H1 (cell line): ENCODE data around the gene HAS3. TPM values are rescaled to one million over a fixed set of nuclear protein-coding genes. Genes with fewer than 3 reads are reported as not detected.

Source experiments
- CTCF ChIA-PET: fragments of 300-600 bp; sonication (Branson Sonifier 250); formaldehyde crosslinking; loops from one replicate; lab custom pipeline; 2021; ENCODE audit not compliant: partially characterized antibody; lab: Charles Lee
- POLR2A ChIA-PET: fragments of 300-600 bp; sonication (Branson Sonifier 250); formaldehyde crosslinking; loops from one replicate; lab custom pipeline; 2021; ENCODE audit warnings: inconsistent platforms; ENCODE audit not compliant: partially characterized antibody; lab: Charles Lee
- DNase-seq, 2 experiments: peaks; one replicate each; pipeline versions ENCODE4 v3.0.0 to v3.0.0-alpha.2; 2010 to 2022; ENCODE audit warnings: low spot score in 2 of 2, low read depth in 1 of 2, mixed read lengths in 1 of 2
- FAIRE-seq: peaks from 2 replicates; lab custom pipeline; 2011; peaks lifted over from hg19 to GRCh38; lab: Jason Lieb, UNC
- H2AFZ ChIP-seq: 2 replicates; pipeline ENCODE4 v1.8.1; 2012; ENCODE audit warnings: low read length, inconsistent platforms
- H2AK5ac ChIP-seq: 2 replicates; pipeline ENCODE4 v1.6.1; 2013; ENCODE audit warnings: low read depth, low read length
- H2BK120ac ChIP-seq: replicated peaks from 2 replicates; pipeline ENCODE3; 2013; ENCODE audit warnings: low read depth, low read length, inconsistent platforms
- H2BK12ac ChIP-seq: 2 replicates; pipeline ENCODE4 v1.6.1; 2013; ENCODE audit warnings: low read depth, low read length
- H2BK15ac ChIP-seq: 2 replicates; pipeline ENCODE4 v1.6.1; 2013; ENCODE audit warnings: low read length
- H2BK20ac ChIP-seq: 2 replicates; pipeline ENCODE4 v1.6.1; 2013; ENCODE audit warnings: low read length
- H2BK5ac ChIP-seq: 2 replicates; pipeline ENCODE4 v1.6.1; 2013; ENCODE audit warnings: low read depth, low read length
- H3K14ac ChIP-seq: 2 replicates; pipeline ENCODE4 v1.6.1; 2013; ENCODE audit warnings: inconsistent platforms; ENCODE audit not compliant: insufficient read length
- H3K18ac ChIP-seq: 2 replicates; pipeline ENCODE4 v1.6.1; 2013; ENCODE audit warnings: low read length; ENCODE audit errors: extremely low read depth
- H3K23ac ChIP-seq: 2 replicates; pipeline ENCODE4 v1.6.1; 2013; ENCODE audit warnings: inconsistent platforms; ENCODE audit not compliant: insufficient read length
- H3K23me2 ChIP-seq: 2 replicates; pipeline ENCODE4 v1.6.1; 2013; ENCODE audit warnings: low read depth, low read length
- H3K27ac ChIP-seq: 2 replicates; pipeline ENCODE4 v1.6.1; 2011; ENCODE audit warnings: low read depth, low read length, inconsistent platforms
- H3K27me3 ChIP-seq, 4 experiments: replicated peaks in 1 of 4; 1 replicate in 1 of 4; 2 replicates in 3 of 4; pipeline versions ENCODE4 v1.6.1 to v1.8.1; 2011 to 2013; ENCODE audit warnings: low read length in 3 of 4, mild to moderate bottlenecking in 3 of 4, inconsistent platforms in 2 of 4, mixed read lengths in 2 of 4, moderate library complexity in 1 of 4; ENCODE audit not compliant: control insufficient read depth in 3 of 4, insufficient read depth in 3 of 4; ENCODE audit errors: extremely low read depth in 1 of 4
- H3K36me3 ChIP-seq, 4 experiments: 2 replicates each; pipeline versions ENCODE4 v1.6.1 to v1.8.1; 2011 to 2013; ENCODE audit warnings: mild to moderate bottlenecking in 4 of 4, low read length in 3 of 4, moderate library complexity in 2 of 4, control low read depth in 1 of 4, inconsistent platforms in 1 of 4; ENCODE audit not compliant: insufficient read depth in 4 of 4, control insufficient read depth in 2 of 4
- H3K4ac ChIP-seq: replicated peaks from 2 replicates; pipeline ENCODE3; 2013; ENCODE audit warnings: low read length, low read depth, mixed read lengths, inconsistent platforms; ENCODE audit not compliant: insufficient read length
- H3K4me1 ChIP-seq, 4 experiments: replicated peaks in 1 of 4; 1 replicate in 1 of 4; 2 replicates in 3 of 4; pipeline versions ENCODE4 v1.6.1 to v1.8.1; 2011 to 2013; ENCODE audit warnings: low read length in 3 of 4, inconsistent platforms in 2 of 4, mixed read lengths in 1 of 4; ENCODE audit not compliant: insufficient read depth in 4 of 4, control insufficient read depth in 3 of 4
- H3K4me2 ChIP-seq, 2 experiments: 2 replicates each; pipeline versions ENCODE4 v1.6.1 to v1.8.1; 2011 to 2013; ENCODE audit warnings: low read depth in 2 of 2, low read length in 2 of 2, control low read depth in 1 of 2, inconsistent platforms in 1 of 2, mild to moderate bottlenecking in 1 of 2; ENCODE audit not compliant: insufficient read depth in 1 of 2
- H3K4me3 ChIP-seq, 4 experiments: fragments of 200-600, 300-600 bp in 1 of 4; sonication (generic), shearing (Covaris generic), sonication (Bioruptor Twin) in 1 of 4; 2 replicates each; pipeline versions ENCODE4 v1.5.1 to v1.8.1; 2011 to 2016; ENCODE audit warnings: low read length in 4 of 4, low read depth in 3 of 4, control low read depth in 2 of 4, inconsistent platforms in 2 of 4, mild to moderate bottlenecking in 2 of 4, mixed read lengths in 1 of 4, moderate library complexity in 1 of 4; ENCODE audit not compliant: insufficient read depth in 2 of 4; ENCODE audit errors: extremely low read depth in 1 of 4
- H3K56ac ChIP-seq: replicated peaks from 2 replicates; pipeline ENCODE3; 2013; ENCODE audit warnings: low read depth, mild to moderate bottlenecking, mixed read lengths, low read length, inconsistent platforms; ENCODE audit not compliant: insufficient read length
- H3K79me1 ChIP-seq: 2 replicates; pipeline ENCODE4 v1.6.1; 2013; ENCODE audit warnings: low read depth, low read length, control low read depth
- H3K79me2 ChIP-seq, 2 experiments: 2 replicates each; pipeline versions ENCODE4 v1.6.1 to v1.8.1; 2012 to 2013; ENCODE audit warnings: low read length in 2 of 2, mild to moderate bottlenecking in 2 of 2, inconsistent platforms in 1 of 2; ENCODE audit not compliant: insufficient read depth in 2 of 2, control insufficient read depth in 1 of 2
- H3K9ac ChIP-seq, 4 experiments: replicated peaks in 1 of 4; 1 replicate in 1 of 4; 2 replicates in 3 of 4; pipeline versions ENCODE4 v1.6.1 to v1.8.1; 2011 to 2013; ENCODE audit warnings: low read depth in 3 of 4, low read length in 3 of 4, control low read depth in 2 of 4, mild to moderate bottlenecking in 2 of 4, moderate library complexity in 2 of 4, inconsistent platforms in 1 of 4; ENCODE audit errors: extremely low read depth in 1 of 4
- H3K9me3 ChIP-seq, 2 experiments: 2 replicates each; pipeline versions ENCODE4 v1.6.1 to v1.8.1; 2012 to 2013; ENCODE audit warnings: mild to moderate bottlenecking in 2 of 2, moderate library complexity in 2 of 2, control low read depth in 1 of 2, inconsistent platforms in 1 of 2, low read depth in 1 of 2, low read length in 1 of 2, mixed read lengths in 1 of 2; ENCODE audit not compliant: insufficient read depth in 2 of 2
- H4K20me1 ChIP-seq, 2 experiments: replicated peaks in 1 of 2; 2 replicates each; pipeline versions ENCODE3 to v1.8.1; 2011 to 2013; ENCODE audit warnings: inconsistent platforms in 2 of 2, low read length in 2 of 2, mild to moderate bottlenecking in 1 of 2; ENCODE audit not compliant: insufficient read depth in 2 of 2, control insufficient read depth in 1 of 2
- H4K5ac ChIP-seq: 2 replicates; pipeline ENCODE4 v1.6.1; 2013; ENCODE audit warnings: low read length, low read depth, mixed read lengths, inconsistent platforms; ENCODE audit not compliant: insufficient read length
- H4K8ac ChIP-seq: 2 replicates; pipeline ENCODE4 v1.8.0; 2013; ENCODE audit warnings: mild to moderate bottlenecking, moderate library complexity, low read length, inconsistent platforms; ENCODE audit not compliant: insufficient read depth; ENCODE audit errors: extremely low read depth
- H4K91ac ChIP-seq: replicated peaks from 2 replicates; pipeline ENCODE3; 2013; ENCODE audit warnings: low read length, mixed read lengths, inconsistent platforms; ENCODE audit not compliant: insufficient read length
- NANOG ChIP-seq: IDR thresholded peaks from 2 replicates; pipeline ENCODE4 v1.6.1; 2011; ENCODE audit warnings: low read length, low read depth, mild to moderate bottlenecking, inconsistent platforms; ENCODE audit not compliant: insufficient read depth, poor library complexity, severe bottlenecking
- RAD21 ChIP-seq, 2 experiments: IDR thresholded peaks in 1 of 2; conservative IDR thresholded peaks in 1 of 2; 2 replicates each; pipeline ENCODE4 v1.6.1; 2011; ENCODE audit warnings: low read depth in 2 of 2, low read length in 2 of 2, improper control_type of control experiment in 1 of 2, inconsistent platforms in 1 of 2, mild to moderate bottlenecking in 1 of 2, moderate library complexity in 1 of 2
- YY1 ChIP-seq: IDR thresholded peaks from 2 replicates; pipeline ENCODE4 v1.6.1; 2011; ENCODE audit warnings: low read depth, mild to moderate bottlenecking, low read length
- whole genome bisulfite sequencing, 2 experiments: shearing (Covaris generic) in 1 of 2; methylation state at CpG; one replicate each; pipeline versions ENCODE4 v1.1.6 to v1.1.7; 2013 to 2015; ENCODE audit warnings: low lambda C conversion rate in 2 of 2, mixed read lengths in 2 of 2, inconsistent platforms in 1 of 2, low coverage in 1 of 2, missing lambda C conversion rate in 1 of 2; ENCODE audit not compliant: insufficient replicate concordance in 2 of 2, insufficient coverage in 1 of 2, insufficient read length in 1 of 2; ENCODE audit errors: extremely low coverage in 1 of 2, missing lambda C conversion rate in 1 of 2; 5-methylcytosine and 5-hydroxymethylcytosine counted together
- polyA plus RNA-seq, 7 experiments: library from polyadenylated mRNA; depleted of rRNA in 3 of 7; stranded (reverse) in 5 of 7; unstranded in 2 of 7; fragments of >200 nt in 5 of 7; fragments of 200-250 nt in 2 of 7; gene quantifications; 1 replicate in 5 of 7; 2 replicates in 1 of 7; 4 replicates in 1 of 7; pipeline versions ENCODE4 v1.2.1 to v1.2.3, GENCODE V29; 2011 to 2013; ENCODE audit warnings: missing spikeins in 2 of 7, mixed read lengths in 2 of 7
- total RNA-seq: library from RNA; stranded (reverse); fragmentation: NEBNext Ultra II Directional; extraction: Animal tissue kit (Norgen Biotek cat#: 25700); gene quantifications from 2 replicates; pipeline ENCODE4 v1.2.1, GENCODE V29; 2021
- TF ChIP-seq, protein P1 (sequence below), 3 experiments: IDR thresholded peaks; 1 replicate in 2 of 3; 2 replicates in 1 of 3; pipeline versions ENCODE4 v1.5.1 to v1.6.1; 2011; ENCODE audit warnings: low read length in 3 of 3, mild to moderate bottlenecking in 3 of 3, inconsistent platforms in 2 of 3, low read depth in 1 of 3, moderate library complexity in 1 of 3; ENCODE audit not compliant: insufficient read depth in 1 of 3; ENCODE audit errors: control extremely low read depth in 1 of 3

The HAS3 gene
- total and polyA plus RNA-seq, 2 of the 8 experiments (the other 6 are each of a cell fraction or from before 2014, with no cell fraction given) = 32.1 to 69.6 TPM

- Histone ChIP-seq H3K23ac (no peak overlapping the region), H3K36me3 (no peaks in the 10 kb centered on the region), H3K56ac (no peak overlapping the region), H2BK15ac (peak overlapping the region; percentile 94; the same call in 1 of the 2 replicates), H4K8ac (no peak overlapping the region), H3K4ac (peak overlapping the region; percentile 46), H4K5ac (peak overlapping the region; percentile 6), H3K79me2 (no peaks in the 10 kb centered on the region), H3K27me3 (no peaks in the 10 kb centered on the region), H3K9me3 (no peaks in the 10 kb centered on the region), H3K23me2 (no peaks in the 10 kb centered on the region), H4K20me1 (no peaks in the 10 kb centered on the region), H2BK120ac (peak overlapping the region; percentile 55), H3K4me1 (peaks cover 0 to 8% (median 3%) of the 10 kb centered on the region in 4 experiments; a peak in 5 of 7 replicates), H2AK5ac (peak overlapping the region; percentile 89; the same call in 1 of the 2 replicates), H2AFZ (no peak overlapping the region), H4K91ac (peak overlapping the region; percentile 70), H2BK12ac (peak overlapping the region; percentile 99; the same call in 1 of the 2 replicates), H3K27ac (no peak overlapping the region), H3K14ac (no peak overlapping the region), H3K9ac (no peak overlapping the region), H3K4me2 (no peak overlapping the region), H3K4me3 (no peak overlapping the region), H3K18ac (peak overlapping the region; percentile 55; the same call in 1 of the 2 replicates), H3K79me1 (no peaks in the 10 kb centered on the region), H2BK5ac (peak overlapping the region; percentile 67; the same call in 1 of the 2 replicates), H2BK20ac (peak overlapping the region; percentile 93)
- CTCF ChIA-PET = interaction anchor here (0.5 to 2.5 kb wide), 13 partner anchors 9 to 565 kb away, joined by 3 to 9 read pairs (median 4); partner anchors contain the start of gene HAS3
- TF ChIP-seq, protein P1, sequence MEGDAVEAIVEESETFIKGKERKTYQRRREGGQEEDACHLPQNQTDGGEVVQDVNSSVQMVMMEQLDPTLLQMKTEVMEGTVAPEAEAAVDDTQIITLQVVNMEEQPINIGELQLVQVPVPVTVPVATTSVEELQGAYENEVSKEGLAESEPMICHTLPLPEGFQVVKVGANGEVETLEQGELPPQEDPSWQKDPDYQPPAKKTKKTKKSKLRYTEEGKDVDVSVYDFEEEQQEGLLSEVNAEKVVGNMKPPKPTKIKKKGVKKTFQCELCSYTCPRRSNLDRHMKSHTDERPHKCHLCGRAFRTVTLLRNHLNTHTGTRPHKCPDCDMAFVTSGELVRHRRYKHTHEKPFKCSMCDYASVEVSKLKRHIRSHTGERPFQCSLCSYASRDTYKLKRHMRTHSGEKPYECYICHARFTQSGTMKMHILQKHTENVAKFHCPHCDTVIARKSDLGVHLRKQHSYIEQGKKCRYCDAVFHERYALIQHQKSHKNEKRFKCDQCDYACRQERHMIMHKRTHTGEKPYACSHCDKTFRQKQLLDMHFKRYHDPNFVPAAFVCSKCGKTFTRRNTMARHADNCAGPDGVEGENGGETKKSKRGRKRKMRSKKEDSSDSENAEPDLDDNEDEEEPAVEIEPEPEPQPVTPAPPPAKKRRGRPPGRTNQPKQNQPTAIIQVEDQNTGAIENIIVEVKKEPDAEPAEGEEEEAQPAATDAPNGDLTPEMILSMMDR (IDR thresholded peaks at IDR 0.05; ENCODE audit: control extremely low read depth in 1 of 3, insufficient read depth in 1 of 3, low read depth in 1 of 3, low read length in 3 of 3) = peak; percentile 70 to 77 (median 74)
- TF ChIP-seq RAD21 (IDR thresholded peaks at IDR 0.05 in 1 of 2, conservative IDR thresholded peaks at IDR 0.05 in 1 of 2; ENCODE audit: low read depth in 2 of 2, low read length in 2 of 2) (peak; percentile 54 to 73), NANOG (no peak), YY1 (peak; percentile 71; the same call in 1 of the 2 replicates)
- DNase-seq = no peak
- no peak for FAIRE-seq
- 97% methylated on average over 14 of the region's 16 CpGs; no CpG with 5 or more reads in 1 of the 2 experiments for WGBS, 2 experiments
- POLR2A ChIA-PET = interaction anchor here (1.1 to 3.6 kb wide), 3 partner anchors 11 to 49 kb away, joined by 3 to 15 read pairs (median 9); partner anchors contain the start of gene UTP4
These were observed 22.0 kb upstream of the HAS3 start for GRCh38 chr16:69083306-69083941.
